ENCODE results near the gene ETV4.

Gene ETV4

GRCh38 chr17:43546319-43547188 lies at the start of gene ETV4:
TSS of gene ETV4 (minus strand) at chr17:43546340. CDS start at chr17:43545617, 723 bp downstream.
- DNase-seq = peak; percentile 98

- no peak for DNase-seq
Measured at GRCh38 chr17:43595466-43595865, 49.3 kb upstream of the ETV4 start.

- no peak for DNase-seq
Measured at GRCh38 chr17:43591779-43592562, 45.8 kb upstream of the ETV4 start.

- no peak for DNase-seq
Measured at GRCh38 chr17:43591001-43591400, 44.9 kb upstream of the ETV4 start.

GRCh38 chr17:43588664-43589435 lies 42.7 kb upstream of the ETV4 start:
- DNase-seq = no peak

- no peak for DNase-seq
Measured at GRCh38 chr17:43588121-43588520, 42.0 kb upstream of the ETV4 start.

GRCh38 chr17:43587647-43588046 lies 41.5 kb upstream of the ETV4 start:
- no peak for DNase-seq

GRCh38 chr17:43584666-43585102 lies 38.5 kb upstream of the ETV4 start:
- no peak for DNase-seq

GRCh38 chr17:43583332-43583731 lies 37.2 kb upstream of the ETV4 start:
- no peak for DNase-seq

- DNase-seq = no peak
Measured at GRCh38 chr17:43581613-43582012, 35.5 kb upstream of the ETV4 start.

- no peak for DNase-seq
Measured at GRCh38 chr17:43581130-43581529, 35.0 kb upstream of the ETV4 start.

- peak; percentile 52 for DNase-seq
Measured at GRCh38 chr17:43579566-43580140, 33.5 kb upstream of the ETV4 start.

- DNase-seq = peak; percentile 84
Measured at GRCh38 chr17:43578699-43579565, 32.8 kb upstream of the ETV4 start.

- no peak for DNase-seq
Measured at GRCh38 chr17:43578404-43578698, 32.2 kb upstream of the ETV4 start.

GRCh38 chr17:43577664-43578403 lies 31.7 kb upstream of the ETV4 start:
- DNase-seq = no peak

- peak; percentile 86 for DNase-seq
Measured at GRCh38 chr17:43576563-43577229, 30.6 kb upstream of the ETV4 start.

- no peak for DNase-seq
Measured at GRCh38 chr17:43574896-43575525, 28.9 kb upstream of the ETV4 start.

- no peak for DNase-seq
Measured at GRCh38 chr17:43574348-43574747, 28.2 kb upstream of the ETV4 start.

- no peak for DNase-seq
Measured at GRCh38 chr17:43573579-43574321, 27.6 kb upstream of the ETV4 start.
